ENCODE data around the gene TSR2. TPM values are rescaled to one million over a fixed set of nuclear protein-coding genes. Genes with fewer than 3 reads are reported as not detected.

The TSR2 gene
- total RNA-seq, 1 experiment from 2014 or later = 27.9 TPM

GRCh38 chrX:54439960-54440871, at the start of gene TSR2 (continued):
- TF ChIP-seq REST (IDR thresholded peaks at IDR 0.05; ENCODE audit: low read depth) = no peak
- TF ChIP-seq CTCF (IDR thresholded peaks at IDR 0.05 in 2 of 3, conservative IDR thresholded peaks at IDR 0.05 in 1 of 3; ENCODE audit: borderline replicate concordance in 1 of 3, insufficient read depth in 1 of 3, low read depth in 2 of 3, low read length in 2 of 3) = peak in 2 of 3 experiments; percentile 9 to 27; a peak in 2 of 6 replicates

- BruUV-seq (replicated peaks) = no TSS peak
- POLR2A ChIA-PET = no interaction called here
- no peaks in the 10 kb centered on the region for H3K4me1 ChIP-seq (ENCODE audit: control insufficient read depth in 1 of 2, insufficient read depth in 2 of 2, low read length in 2 of 2)
Observed at GRCh38 chrX:54397113-54397512, 43.1 kb upstream of the TSR2 start.

More at GRCh38 chrX:54397113-54397512, 43.1 kb upstream of the TSR2 start:
- no peak for TF ChIP-seq FOSL1 (IDR thresholded peaks at IDR 0.05; ENCODE audit: low read depth)
- TF ChIP-seq CEBPB (IDR thresholded peaks at IDR 0.05; ENCODE audit: low read depth) = no peak
- no peak for TF ChIP-seq ZNF274 (IDR thresholded peaks at IDR 0.05; ENCODE audit: low read depth, low read length)
- Histone ChIP-seq H2AFZ (ENCODE audit: low read depth, low read length, poor library complexity, severe bottlenecking) (no peak overlapping the region), H3K9me2 (ENCODE audit: insufficient read depth) (no peaks in the 10 kb centered on the region), H3K27ac (ENCODE audit: low read depth, low read length) (no peak overlapping the region), H3K36me3 (ENCODE audit: control insufficient read depth in 1 of 2, insufficient read depth in 2 of 2, low read length in 2 of 2) (no peaks in the 10 kb centered on the region), H3K4me3 (replicated peaks in 1 of 2; ENCODE audit: low read depth in 1 of 2, low read length in 2 of 2) (no peak overlapping the region), H4K20me1 (ENCODE audit: insufficient read depth) (no peaks in the 10 kb centered on the region), H3K79me2 (ENCODE audit: insufficient read depth, low read length) (no peaks in the 10 kb centered on the region), H3K9me3 (ENCODE audit: control insufficient read depth in 1 of 2, insufficient read depth in 1 of 2, low read depth in 1 of 2, low read length in 2 of 2) (no peaks in the 10 kb centered on the region), H3K4me2 (ENCODE audit: low read length) (no peak overlapping the region), H3K27me3 (ENCODE audit: insufficient read depth, low read length) (no peaks in the 10 kb centered on the region), H3K9ac (ENCODE audit: low read length) (no peak overlapping the region)
- ATAC-seq (no peak), DNase-seq (ENCODE audit: low read depth, low spot score) (no peak)
- CTCF ChIA-PET = no interaction called here
- intact Hi-C loops (cut with micrococcal nuclease) = no loop called here
- RAD21 ChIA-PET (ENCODE audit: low non-redundant PET in 1 of 2, low total read pairs in 2 of 2, uncharacterized antibody in 2 of 2, unreplicated experiment in 2 of 2) = no interaction called here

Data from HCT116 (cell line).